Retinal pigment epithelial cell (primary cell): ENCODE measurements around the gene ABCG1.

Experiments
- DNase-seq: peaks from one replicate; pipeline ENCODE4 v3.0.0-alpha.2; 2010; ENCODE audit warnings: low read depth
- H3K4me3 ChIP-seq: 2 replicates; pipeline ENCODE4 v1.5.1; 2011; ENCODE audit warnings: mild to moderate bottlenecking, low read length, control low read depth, moderate library complexity
- TF ChIP-seq, protein P1 (sequence below): conservative IDR thresholded peaks from 2 replicates; pipeline ENCODE4 v1.5.1; 2011; ENCODE audit warnings: low read depth, low read length, control low read depth, inconsistent platforms

Gene ABCG1

DNA sequence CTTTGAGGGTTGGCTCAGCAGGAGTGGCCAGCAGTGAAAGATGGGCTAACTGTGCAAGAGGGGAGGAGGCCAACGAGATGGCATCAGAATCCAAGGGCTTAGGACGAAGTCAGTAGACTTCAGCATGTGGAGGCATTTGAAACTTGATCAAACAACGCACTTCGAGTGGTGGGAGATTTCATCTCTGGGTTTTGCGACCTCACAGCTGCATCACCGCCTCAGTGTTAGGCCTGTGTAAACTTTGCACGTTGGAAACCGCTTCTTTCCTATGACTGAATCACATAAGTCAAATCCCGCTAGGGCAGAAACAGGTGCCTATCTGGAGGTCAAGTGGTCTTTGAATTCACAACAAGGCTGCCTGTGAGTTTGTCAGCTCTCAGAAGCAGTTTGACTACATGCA lies 78.4 kb downstream of the ABCG1 start:
- H3K4me3 ChIP-seq = no peak overlapping the region

DNA sequence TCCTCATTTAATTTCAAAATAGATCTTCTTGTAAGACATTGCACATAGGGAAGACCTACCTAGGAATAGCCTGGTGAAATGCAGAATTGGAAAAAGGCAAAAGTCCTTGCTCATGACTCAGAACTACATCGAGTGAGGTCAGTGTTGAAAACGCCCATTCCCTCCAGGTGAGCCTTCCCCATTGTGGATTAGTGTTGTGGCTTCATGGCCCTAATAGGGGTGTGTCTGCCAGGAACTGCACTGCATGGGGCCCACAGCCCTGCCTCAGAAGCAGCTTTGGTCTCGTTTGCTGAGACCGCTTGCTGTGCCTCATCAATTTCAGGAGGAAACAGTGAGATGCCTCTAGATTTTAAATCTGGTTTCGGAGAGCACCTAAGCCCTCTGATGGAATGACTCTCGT lies 79.3 kb downstream of the ABCG1 start:
- no peak overlapping the region for H3K4me3 ChIP-seq
- no peak for DNase-seq
- TF ChIP-seq, protein P1, sequence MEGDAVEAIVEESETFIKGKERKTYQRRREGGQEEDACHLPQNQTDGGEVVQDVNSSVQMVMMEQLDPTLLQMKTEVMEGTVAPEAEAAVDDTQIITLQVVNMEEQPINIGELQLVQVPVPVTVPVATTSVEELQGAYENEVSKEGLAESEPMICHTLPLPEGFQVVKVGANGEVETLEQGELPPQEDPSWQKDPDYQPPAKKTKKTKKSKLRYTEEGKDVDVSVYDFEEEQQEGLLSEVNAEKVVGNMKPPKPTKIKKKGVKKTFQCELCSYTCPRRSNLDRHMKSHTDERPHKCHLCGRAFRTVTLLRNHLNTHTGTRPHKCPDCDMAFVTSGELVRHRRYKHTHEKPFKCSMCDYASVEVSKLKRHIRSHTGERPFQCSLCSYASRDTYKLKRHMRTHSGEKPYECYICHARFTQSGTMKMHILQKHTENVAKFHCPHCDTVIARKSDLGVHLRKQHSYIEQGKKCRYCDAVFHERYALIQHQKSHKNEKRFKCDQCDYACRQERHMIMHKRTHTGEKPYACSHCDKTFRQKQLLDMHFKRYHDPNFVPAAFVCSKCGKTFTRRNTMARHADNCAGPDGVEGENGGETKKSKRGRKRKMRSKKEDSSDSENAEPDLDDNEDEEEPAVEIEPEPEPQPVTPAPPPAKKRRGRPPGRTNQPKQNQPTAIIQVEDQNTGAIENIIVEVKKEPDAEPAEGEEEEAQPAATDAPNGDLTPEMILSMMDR = no peak

More for the DNA sequence above, 78.4 kb downstream of the ABCG1 start:
- no peak for DNase-seq
- TF ChIP-seq, protein P1 = no peak

DNA sequence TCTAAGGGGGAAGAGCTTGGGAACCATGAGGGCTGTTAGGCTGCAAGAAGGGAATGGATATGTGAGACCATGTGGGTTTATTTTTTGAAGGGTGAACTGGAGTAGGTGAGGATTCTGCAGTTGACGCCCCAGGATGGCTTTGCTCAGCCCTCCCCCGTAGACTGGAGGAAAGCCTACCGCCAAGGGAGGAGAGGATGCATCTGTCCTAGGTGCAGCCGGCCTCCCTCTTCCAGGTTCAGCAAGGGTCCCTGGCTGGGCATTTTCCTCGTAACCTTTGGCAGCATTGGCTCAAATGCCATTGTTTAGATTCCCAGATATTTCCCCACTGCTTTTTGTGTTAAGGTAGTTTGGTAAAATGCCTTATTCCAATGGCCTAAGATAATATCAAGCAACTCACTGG lies 79.7 kb downstream of the ABCG1 start:
- TF ChIP-seq, protein P1 = no peak
- no peak overlapping the region for H3K4me3 ChIP-seq
- no peak for DNase-seq

DNA sequence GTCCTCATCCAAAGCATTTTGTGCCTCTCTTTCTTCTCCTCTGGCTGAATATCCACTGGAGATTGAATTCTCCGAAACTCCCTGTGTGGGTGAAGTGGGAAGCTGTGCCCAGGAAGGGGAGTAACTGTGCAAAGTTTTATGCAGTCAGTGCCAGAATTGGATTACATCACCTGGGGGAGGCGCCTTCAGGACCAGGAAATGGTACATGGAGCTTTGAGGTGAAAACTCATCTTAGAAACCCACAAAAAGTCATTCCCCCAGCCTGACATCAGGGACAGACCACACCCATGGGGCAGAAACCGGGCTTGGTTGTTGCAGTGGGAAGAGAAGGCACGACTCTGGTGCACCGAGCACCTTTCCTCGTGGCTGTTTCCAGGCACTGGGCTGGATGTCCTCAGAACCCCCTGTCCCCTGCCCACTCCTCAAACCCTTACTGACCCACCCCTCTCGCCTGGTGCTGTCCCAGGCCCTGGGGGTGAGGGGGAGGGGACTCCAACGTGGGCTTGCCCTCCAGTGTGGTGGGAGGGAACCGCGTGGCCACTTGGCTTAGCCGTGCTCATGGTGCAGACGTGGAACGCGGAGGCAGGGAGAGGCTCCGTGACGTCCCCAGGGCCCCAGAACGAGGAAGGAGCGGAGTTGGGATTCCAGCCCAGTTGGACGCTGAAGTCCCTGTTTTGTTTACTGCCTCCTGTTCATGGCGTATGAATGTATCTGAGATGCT lies 80.5 kb downstream of the ABCG1 start:
- H3K4me3 ChIP-seq = no peak overlapping the region
- no peak for DNase-seq
- TF ChIP-seq, protein P1 = no peak

DNA sequence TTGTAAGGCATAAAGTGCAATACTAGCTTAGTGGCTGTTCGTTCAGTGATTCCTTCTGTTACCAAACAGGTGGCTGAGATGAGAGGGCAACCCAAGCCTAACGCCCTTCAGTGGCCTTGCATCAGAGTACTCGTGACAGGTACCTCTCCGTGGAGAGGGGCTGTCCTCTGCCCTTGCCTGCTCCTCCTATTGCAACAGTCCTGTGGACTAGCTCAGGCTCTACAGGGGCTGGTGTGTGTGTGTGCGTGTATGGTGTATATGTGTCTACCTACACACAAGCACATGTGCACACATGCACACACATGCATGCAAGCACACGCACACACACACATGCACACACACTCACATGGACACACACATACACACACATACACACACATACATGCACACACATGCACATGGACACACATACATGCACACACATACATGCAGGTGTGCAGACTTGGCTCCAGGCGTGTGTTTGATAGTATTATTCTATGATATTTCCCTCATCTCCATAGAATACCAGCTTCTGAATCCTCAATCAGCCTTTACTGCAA lies 81.2 kb downstream of the ABCG1 start:
- no peak for DNase-seq
- H3K4me3 ChIP-seq = no peak overlapping the region
- TF ChIP-seq, protein P1 = no peak

DNA sequence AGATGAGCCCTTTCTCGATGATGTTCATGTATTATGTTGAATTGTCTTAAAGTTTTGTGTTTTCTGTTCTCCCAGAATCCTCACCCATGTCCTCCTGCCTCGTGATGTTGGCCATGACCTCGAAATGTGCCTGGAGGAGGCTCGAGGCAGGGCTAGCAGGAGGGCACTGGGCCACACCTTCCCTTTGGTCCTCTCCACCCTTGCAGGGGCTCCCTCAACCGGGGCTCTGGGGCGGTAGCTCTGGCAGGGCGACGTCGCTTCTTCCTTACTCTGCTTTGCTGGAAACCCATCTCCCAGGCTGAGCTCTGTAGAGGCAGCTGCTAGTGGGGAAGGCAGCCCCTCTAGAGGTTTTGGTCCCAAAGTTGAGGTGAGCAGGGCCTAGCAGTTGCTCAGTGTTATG lies 82.0 kb downstream of the ABCG1 start:
- DNase-seq = no peak
- H3K4me3 ChIP-seq = no peak overlapping the region
- TF ChIP-seq, protein P1 = no peak
